ENCODE data around the gene KDM2B.

The KDM2B gene

GRCh38 chr12:121483949-121484348 lies 96.9 kb downstream of the KDM2B start:
- no peak for DNase-seq (ENCODE audit: extremely low read depth, low read depth)
- no peak for TF ChIP-seq CTCF (IDR thresholded peaks at IDR 0.05; ENCODE audit: low read depth, low read length)

GRCh38 chr12:121476477-121476876 lies 104.3 kb downstream of the KDM2B start:
- no peak for DNase-seq (ENCODE audit: extremely low read depth, low read depth)
- no peak for TF ChIP-seq CTCF (IDR thresholded peaks at IDR 0.05; ENCODE audit: low read depth, low read length)

- no peak for DNase-seq (ENCODE audit: extremely low read depth, low read depth)
- TF ChIP-seq CTCF (IDR thresholded peaks at IDR 0.05; ENCODE audit: low read depth, low read length) = no peak
These were observed 105.5 kb downstream of the KDM2B start for GRCh38 chr12:121475279-121475678.

GRCh38 chr12:121472150-121472905 lies 108.5 kb downstream of the KDM2B start:
- no peak for DNase-seq (ENCODE audit: extremely low read depth, low read depth)
- no peak for TF ChIP-seq CTCF (IDR thresholded peaks at IDR 0.05; ENCODE audit: low read depth, low read length)

- TF ChIP-seq CTCF (IDR thresholded peaks at IDR 0.05; ENCODE audit: low read depth, low read length) = no peak
- no peak for DNase-seq (ENCODE audit: extremely low read depth, low read depth)
These were observed 110.1 kb downstream of the KDM2B start for GRCh38 chr12:121470751-121471150.

- TF ChIP-seq CTCF (IDR thresholded peaks at IDR 0.05; ENCODE audit: low read depth, low read length) = no peak
- DNase-seq (ENCODE audit: extremely low read depth, low read depth) = no peak
These were observed 112.4 kb downstream of the KDM2B start for GRCh38 chr12:121468499-121468801.

- no peak for DNase-seq (ENCODE audit: extremely low read depth, low read depth)
- no peak for TF ChIP-seq CTCF (IDR thresholded peaks at IDR 0.05; ENCODE audit: low read depth, low read length)
These were observed 113.0 kb downstream of the KDM2B start for GRCh38 chr12:121467638-121468498.

All from AG09319 (cell line).